ENCODE data around the gene CFAP251. TPM values are rescaled to one million over a fixed set of nuclear protein-coding genes. Genes with fewer than 3 reads are reported as not detected.

CFAP251 gene
- total RNA-seq, 1 donor from 2014 or later = 9.3 TPM

- DNase-seq (ENCODE audit: low spot score, unreplicated experiment) = no peak
- Mint-ChIP-seq H3K9me3 (ENCODE audit: low read depth) (peaks cover 9% of the 10 kb centered on the region), H3K4me3 (ENCODE audit: low read depth) (no peak overlapping the region), H3K27ac (no peak overlapping the region), H3K36me3 (ENCODE audit: insufficient read depth) (peaks cover 8% of the 10 kb centered on the region), H3K27me3 (peaks cover 2% of the 10 kb centered on the region), H3K4me1 (ENCODE audit: low read depth) (no peaks in the 10 kb centered on the region)
- TF ChIP-seq, protein P1, sequence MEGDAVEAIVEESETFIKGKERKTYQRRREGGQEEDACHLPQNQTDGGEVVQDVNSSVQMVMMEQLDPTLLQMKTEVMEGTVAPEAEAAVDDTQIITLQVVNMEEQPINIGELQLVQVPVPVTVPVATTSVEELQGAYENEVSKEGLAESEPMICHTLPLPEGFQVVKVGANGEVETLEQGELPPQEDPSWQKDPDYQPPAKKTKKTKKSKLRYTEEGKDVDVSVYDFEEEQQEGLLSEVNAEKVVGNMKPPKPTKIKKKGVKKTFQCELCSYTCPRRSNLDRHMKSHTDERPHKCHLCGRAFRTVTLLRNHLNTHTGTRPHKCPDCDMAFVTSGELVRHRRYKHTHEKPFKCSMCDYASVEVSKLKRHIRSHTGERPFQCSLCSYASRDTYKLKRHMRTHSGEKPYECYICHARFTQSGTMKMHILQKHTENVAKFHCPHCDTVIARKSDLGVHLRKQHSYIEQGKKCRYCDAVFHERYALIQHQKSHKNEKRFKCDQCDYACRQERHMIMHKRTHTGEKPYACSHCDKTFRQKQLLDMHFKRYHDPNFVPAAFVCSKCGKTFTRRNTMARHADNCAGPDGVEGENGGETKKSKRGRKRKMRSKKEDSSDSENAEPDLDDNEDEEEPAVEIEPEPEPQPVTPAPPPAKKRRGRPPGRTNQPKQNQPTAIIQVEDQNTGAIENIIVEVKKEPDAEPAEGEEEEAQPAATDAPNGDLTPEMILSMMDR (IDR thresholded peaks at IDR 0.05; ENCODE audit: unreplicated experiment) = no peak
Observed at GRCh38 chr12:121974026-121974985, 55.9 kb downstream of the CFAP251 start.

DNA sequence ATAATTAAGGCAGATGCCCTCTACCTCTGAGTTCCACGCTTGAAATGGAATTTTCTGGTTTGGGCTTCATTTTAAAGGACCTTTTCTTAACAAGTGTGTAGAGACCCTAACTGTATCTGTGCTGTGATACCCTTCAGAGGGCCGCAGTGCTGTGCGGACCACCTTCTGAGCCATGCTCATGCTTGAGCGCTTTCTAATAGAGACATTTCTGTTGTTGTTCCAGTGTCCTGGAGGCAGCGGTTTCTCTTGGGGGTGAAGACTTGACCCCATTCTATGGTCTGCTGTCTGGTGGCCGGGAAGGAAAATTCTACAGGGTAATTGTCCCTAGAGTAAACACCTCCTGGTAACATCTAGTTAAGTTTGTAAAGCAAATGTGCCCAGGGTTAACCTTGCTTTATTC lies 56.6 kb downstream of the CFAP251 start:
- H3K36me3 Mint-ChIP-seq (ENCODE audit: insufficient read depth) = peaks cover 8% of the 10 kb centered on the region

GRCh38 chr12:121976950-121977349 lies 58.6 kb downstream of the CFAP251 start:
- no peak overlapping the region for H3K27ac Mint-ChIP-seq
- H3K4me1 Mint-ChIP-seq (ENCODE audit: low read depth) = no peaks in the 10 kb centered on the region
- TF ChIP-seq, protein P1 (IDR thresholded peaks at IDR 0.05; ENCODE audit: unreplicated experiment) = no peak
- H3K4me3 Mint-ChIP-seq (ENCODE audit: low read depth) = no peak overlapping the region
- H3K36me3 Mint-ChIP-seq (ENCODE audit: insufficient read depth) = peaks cover 5% of the 10 kb centered on the region
- no peak for DNase-seq (ENCODE audit: low spot score, unreplicated experiment)
- H3K27me3 Mint-ChIP-seq = peaks cover 2% of the 10 kb centered on the region
- peaks cover 7% of the 10 kb centered on the region for H3K9me3 Mint-ChIP-seq (ENCODE audit: low read depth)

More for the DNA sequence above, 56.6 kb downstream of the CFAP251 start:
- Mint-ChIP-seq H3K4me1 (ENCODE audit: low read depth) (no peaks in the 10 kb centered on the region), H3K4me3 (ENCODE audit: low read depth) (no peak overlapping the region), H3K27me3 (peaks cover 2% of the 10 kb centered on the region), H3K9me3 (ENCODE audit: low read depth) (peaks cover 9% of the 10 kb centered on the region), H3K27ac (no peak overlapping the region)
- DNase-seq (ENCODE audit: low spot score, unreplicated experiment) = no peak
- TF ChIP-seq, protein P1 (IDR thresholded peaks at IDR 0.05; ENCODE audit: unreplicated experiment) = no peak

- no peak overlapping the region for H3K4me3 Mint-ChIP-seq (ENCODE audit: low read depth)
- H3K9me3 Mint-ChIP-seq (ENCODE audit: low read depth) = no peaks in the 10 kb centered on the region
- no peaks in the 10 kb centered on the region for H3K4me1 Mint-ChIP-seq (ENCODE audit: low read depth)
- TF ChIP-seq, protein P1 (IDR thresholded peaks at IDR 0.05; ENCODE audit: unreplicated experiment) = no peak
- H3K27ac Mint-ChIP-seq = no peak overlapping the region
- H3K27me3 Mint-ChIP-seq = no peaks in the 10 kb centered on the region
- no peak for DNase-seq (ENCODE audit: low spot score, unreplicated experiment)
- H3K36me3 Mint-ChIP-seq (ENCODE audit: insufficient read depth) = no peaks in the 10 kb centered on the region
Observed at GRCh38 chr12:121980191-121980891, 61.9 kb downstream of the CFAP251 start.

GRCh38 chr12:121980892-121981272 lies 62.5 kb downstream of the CFAP251 start:
- TF ChIP-seq, protein P1 (IDR thresholded peaks at IDR 0.05; ENCODE audit: unreplicated experiment) = no peak
- no peak for DNase-seq (ENCODE audit: low spot score, unreplicated experiment)
- H3K36me3 Mint-ChIP-seq (ENCODE audit: insufficient read depth) = no peaks in the 10 kb centered on the region
- no peaks in the 10 kb centered on the region for H3K4me1 Mint-ChIP-seq (ENCODE audit: low read depth)
- H3K4me3 Mint-ChIP-seq (ENCODE audit: low read depth) = no peak overlapping the region
- H3K27me3 Mint-ChIP-seq = no peaks in the 10 kb centered on the region
- H3K9me3 Mint-ChIP-seq (ENCODE audit: low read depth) = no peaks in the 10 kb centered on the region
- no peak overlapping the region for H3K27ac Mint-ChIP-seq
